ENCODE data around the gene PLAC8.

DNA sequence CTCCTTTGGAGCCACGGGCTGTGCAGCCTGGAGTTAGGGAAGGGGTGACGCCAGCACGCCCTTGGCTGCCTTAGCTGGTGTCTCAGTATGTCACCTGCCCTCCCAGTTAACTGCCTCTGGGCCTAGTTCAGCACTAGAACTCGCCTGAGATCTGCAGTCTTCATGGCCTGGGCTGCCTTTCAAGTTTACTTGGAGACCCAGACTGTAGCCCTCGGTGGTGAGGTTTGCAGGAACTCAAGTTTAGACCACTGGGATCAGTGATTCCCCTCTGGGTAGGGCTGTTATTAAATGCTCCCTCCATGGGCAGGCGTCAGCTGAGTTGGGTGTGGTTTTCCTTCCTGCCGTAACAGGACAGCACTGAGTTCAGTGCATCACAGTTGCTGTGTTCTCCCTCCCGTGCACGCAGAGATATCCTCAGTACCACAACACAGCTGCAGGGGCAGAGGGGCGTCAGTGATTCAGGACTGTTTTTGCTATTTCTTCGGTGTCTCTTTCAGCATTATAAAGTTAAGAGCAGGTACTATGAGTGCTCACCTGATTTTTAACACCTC is 30.5 kb downstream of the PLAC8 start:
- TF ChIP-seq, protein P1, sequence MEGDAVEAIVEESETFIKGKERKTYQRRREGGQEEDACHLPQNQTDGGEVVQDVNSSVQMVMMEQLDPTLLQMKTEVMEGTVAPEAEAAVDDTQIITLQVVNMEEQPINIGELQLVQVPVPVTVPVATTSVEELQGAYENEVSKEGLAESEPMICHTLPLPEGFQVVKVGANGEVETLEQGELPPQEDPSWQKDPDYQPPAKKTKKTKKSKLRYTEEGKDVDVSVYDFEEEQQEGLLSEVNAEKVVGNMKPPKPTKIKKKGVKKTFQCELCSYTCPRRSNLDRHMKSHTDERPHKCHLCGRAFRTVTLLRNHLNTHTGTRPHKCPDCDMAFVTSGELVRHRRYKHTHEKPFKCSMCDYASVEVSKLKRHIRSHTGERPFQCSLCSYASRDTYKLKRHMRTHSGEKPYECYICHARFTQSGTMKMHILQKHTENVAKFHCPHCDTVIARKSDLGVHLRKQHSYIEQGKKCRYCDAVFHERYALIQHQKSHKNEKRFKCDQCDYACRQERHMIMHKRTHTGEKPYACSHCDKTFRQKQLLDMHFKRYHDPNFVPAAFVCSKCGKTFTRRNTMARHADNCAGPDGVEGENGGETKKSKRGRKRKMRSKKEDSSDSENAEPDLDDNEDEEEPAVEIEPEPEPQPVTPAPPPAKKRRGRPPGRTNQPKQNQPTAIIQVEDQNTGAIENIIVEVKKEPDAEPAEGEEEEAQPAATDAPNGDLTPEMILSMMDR (IDR thresholded peaks at IDR 0.05), result no peak
- TF ChIP-seq POLR2A (IDR thresholded peaks at IDR 0.05) (no peak), POLR2AphosphoS5 (IDR thresholded peaks at IDR 0.05) (no peak)
